ENCODE measurements around the gene SLC35G4.

SLC35G4 gene

GRCh38 chr18:11657152-11657551 is 47.8 kb downstream of the SLC35G4 start:
- Histone ChIP-seq H2AFZ (ENCODE audit: low read depth, low read length, severe bottlenecking) (no peak overlapping the region), H3K9ac (ENCODE audit: low read length) (no peak overlapping the region), H3K79me2 (ENCODE audit: insufficient read depth, low read length) (no peaks in the 10 kb centered on the region)

GRCh38 chr18:11657554-11657953 is 48.2 kb downstream of the SLC35G4 start:
- no peak for TF ChIP-seq EZH2phosphoT487 (conservative IDR thresholded peaks at IDR 0.05; ENCODE audit: low read length)
- no peak for TF ChIP-seq CTCF (IDR thresholded peaks at IDR 0.05; ENCODE audit: insufficient read depth, low read length, poor library complexity, severe bottlenecking)
- Histone ChIP-seq H3K4me3 (ENCODE audit: insufficient read depth, low read length, poor library complexity, severe bottlenecking) (no peak overlapping the region), H3K9me2 (replicated peaks; ENCODE audit: insufficient read depth, low read length) (no peaks in the 10 kb centered on the region), H3K9me3 (ENCODE audit: insufficient read depth, low read length) (no peaks in the 10 kb centered on the region), H3K79me2 (ENCODE audit: insufficient read depth, low read length) (no peaks in the 10 kb centered on the region), H4K20me1 (ENCODE audit: low read depth, low read length) (no peaks in the 10 kb centered on the region), H3K27ac (ENCODE audit: low read depth, low read length) (no peak overlapping the region), H3K4me2 (ENCODE audit: low read depth, low read length, poor library complexity, severe bottlenecking) (no peak overlapping the region), H3F3A (ENCODE audit: insufficient read depth) (no peaks in the 10 kb centered on the region), H3K36me3 (ENCODE audit: low read length) (no peaks in the 10 kb centered on the region), H3K27me3 (ENCODE audit: low read length) (no peaks in the 10 kb centered on the region), H3K9ac (ENCODE audit: low read length) (no peak overlapping the region), H2AFZ (ENCODE audit: low read depth, low read length, severe bottlenecking) (no peak overlapping the region)

More at GRCh38 chr18:11657152-11657551, 47.8 kb downstream of the SLC35G4 start:
- Histone ChIP-seq H3K9me3 (ENCODE audit: insufficient read depth, low read length) (no peaks in the 10 kb centered on the region), H3K4me2 (ENCODE audit: low read depth, low read length, poor library complexity, severe bottlenecking) (no peak overlapping the region), H3K9me2 (replicated peaks; ENCODE audit: insufficient read depth, low read length) (no peaks in the 10 kb centered on the region), H4K20me1 (ENCODE audit: low read depth, low read length) (no peaks in the 10 kb centered on the region), H3K27me3 (ENCODE audit: low read length) (no peaks in the 10 kb centered on the region), H3K4me3 (ENCODE audit: insufficient read depth, low read length, poor library complexity, severe bottlenecking) (no peak overlapping the region), H3K36me3 (ENCODE audit: low read length) (no peaks in the 10 kb centered on the region), H3F3A (ENCODE audit: insufficient read depth) (no peaks in the 10 kb centered on the region), H3K27ac (ENCODE audit: low read depth, low read length) (no peak overlapping the region)
- no peak for TF ChIP-seq EZH2phosphoT487 (conservative IDR thresholded peaks at IDR 0.05; ENCODE audit: low read length)
- TF ChIP-seq CTCF (IDR thresholded peaks at IDR 0.05; ENCODE audit: insufficient read depth, low read length, poor library complexity, severe bottlenecking), result no peak

GRCh38 chr18:11658019-11658418 is 48.6 kb downstream of the SLC35G4 start:
- TF ChIP-seq CTCF (IDR thresholded peaks at IDR 0.05; ENCODE audit: insufficient read depth, low read length, poor library complexity, severe bottlenecking), result no peak
- no peak for TF ChIP-seq EZH2phosphoT487 (conservative IDR thresholded peaks at IDR 0.05; ENCODE audit: low read length)
- Histone ChIP-seq H3K79me2 (ENCODE audit: insufficient read depth, low read length) (no peaks in the 10 kb centered on the region), H3K4me2 (ENCODE audit: low read depth, low read length, poor library complexity, severe bottlenecking) (no peak overlapping the region), H3K4me3 (ENCODE audit: insufficient read depth, low read length, poor library complexity, severe bottlenecking) (no peak overlapping the region), H4K20me1 (ENCODE audit: low read depth, low read length) (no peaks in the 10 kb centered on the region), H3K9ac (ENCODE audit: low read length) (no peak overlapping the region), H3K9me2 (replicated peaks; ENCODE audit: insufficient read depth, low read length) (no peaks in the 10 kb centered on the region), H3K27me3 (ENCODE audit: low read length) (no peaks in the 10 kb centered on the region), H3K36me3 (ENCODE audit: low read length) (no peaks in the 10 kb centered on the region), H3K27ac (ENCODE audit: low read depth, low read length) (no peak overlapping the region), H3F3A (ENCODE audit: insufficient read depth) (no peaks in the 10 kb centered on the region), H2AFZ (ENCODE audit: low read depth, low read length, severe bottlenecking) (no peak overlapping the region), H3K9me3 (ENCODE audit: insufficient read depth, low read length) (no peaks in the 10 kb centered on the region)
